ENCODE data around the gene IL2. TPM values are rescaled to one million over a fixed set of nuclear protein-coding genes. Genes with fewer than 3 reads are reported as not detected.

The IL2 gene
- total RNA-seq (not detected), polyA plus RNA-seq (not detected)
- long read RNA-seq, donor 1, result 0 reads
- long read RNA-seq, donor 2, result 0 reads
- long read RNA-seq, donor 3, result 0 reads

DNA sequence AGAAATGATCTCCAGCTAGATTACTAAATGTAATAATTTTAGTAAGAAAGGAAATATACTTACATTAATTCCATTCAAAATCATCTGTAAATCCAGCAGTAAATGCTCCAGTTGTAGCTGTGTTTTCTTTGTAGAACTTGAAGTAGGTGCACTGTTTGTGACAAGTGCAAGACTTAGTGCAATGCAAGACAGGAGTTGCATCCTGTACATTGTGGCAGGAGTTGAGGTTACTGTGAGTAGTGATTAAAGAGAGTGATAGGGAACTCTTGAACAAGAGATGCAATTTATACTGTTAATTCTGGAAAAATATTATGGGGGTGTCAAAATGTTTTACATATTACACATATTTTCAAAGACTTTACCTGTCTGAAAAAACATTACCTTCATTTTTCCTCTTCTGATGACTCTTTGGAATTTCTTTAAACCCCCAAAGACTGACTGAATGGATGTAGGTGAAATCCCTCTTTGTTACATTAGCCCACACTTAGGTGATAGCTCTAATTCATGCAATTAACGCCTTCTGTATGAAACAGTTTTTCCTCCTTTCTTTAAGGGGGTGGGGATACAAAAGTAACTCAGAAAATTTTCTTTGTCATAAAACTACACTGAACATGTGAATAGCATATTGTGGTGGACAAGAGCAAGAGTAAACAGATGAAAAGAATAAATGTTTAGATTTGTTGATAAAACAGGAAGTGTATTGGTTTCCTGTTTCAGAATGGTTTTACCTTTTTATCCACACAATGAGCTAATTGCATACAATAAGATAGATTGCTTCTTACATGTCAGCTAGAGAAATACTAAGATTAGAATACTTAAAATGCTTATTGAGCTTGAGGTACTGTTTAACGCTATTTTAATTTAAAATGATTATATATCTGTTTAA is at the start of gene IL2:
Gene IL2 (minus strand): TSS at position 495 of the 886 bp plus-strand sequence. CDS start 285 bp downstream, at position 210.
- no peak within 1 kb of the TSS for H3K4me3 ChIP-seq
- H3K36me3 ChIP-seq, result no peaks in the 10 kb centered on the region
- no peak for DNase-seq
- 86 to 88% methylated on average over 2 of the region's 2 CpGs for WGBS, 2 donors
- peaks cover 0 to 7% (median 0%) of the 10 kb centered on the region in 11 donors for H3K9me3 ChIP-seq
- no peak for ATAC-seq
- H3K27ac ChIP-seq, result no peak within 1 kb of the TSS
- peaks cover 0 to 6% (median 0%) of the 10 kb centered on the region in 9 donors for H3K4me1 ChIP-seq
- TF ChIP-seq, protein P1, sequence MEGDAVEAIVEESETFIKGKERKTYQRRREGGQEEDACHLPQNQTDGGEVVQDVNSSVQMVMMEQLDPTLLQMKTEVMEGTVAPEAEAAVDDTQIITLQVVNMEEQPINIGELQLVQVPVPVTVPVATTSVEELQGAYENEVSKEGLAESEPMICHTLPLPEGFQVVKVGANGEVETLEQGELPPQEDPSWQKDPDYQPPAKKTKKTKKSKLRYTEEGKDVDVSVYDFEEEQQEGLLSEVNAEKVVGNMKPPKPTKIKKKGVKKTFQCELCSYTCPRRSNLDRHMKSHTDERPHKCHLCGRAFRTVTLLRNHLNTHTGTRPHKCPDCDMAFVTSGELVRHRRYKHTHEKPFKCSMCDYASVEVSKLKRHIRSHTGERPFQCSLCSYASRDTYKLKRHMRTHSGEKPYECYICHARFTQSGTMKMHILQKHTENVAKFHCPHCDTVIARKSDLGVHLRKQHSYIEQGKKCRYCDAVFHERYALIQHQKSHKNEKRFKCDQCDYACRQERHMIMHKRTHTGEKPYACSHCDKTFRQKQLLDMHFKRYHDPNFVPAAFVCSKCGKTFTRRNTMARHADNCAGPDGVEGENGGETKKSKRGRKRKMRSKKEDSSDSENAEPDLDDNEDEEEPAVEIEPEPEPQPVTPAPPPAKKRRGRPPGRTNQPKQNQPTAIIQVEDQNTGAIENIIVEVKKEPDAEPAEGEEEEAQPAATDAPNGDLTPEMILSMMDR (IDR thresholded peaks at IDR 0.05), result no peak
- H3K27me3 ChIP-seq, result no peaks in the 10 kb centered on the region
- intact Hi-C loops (cut with DNase I), result no loop called here

DNA sequence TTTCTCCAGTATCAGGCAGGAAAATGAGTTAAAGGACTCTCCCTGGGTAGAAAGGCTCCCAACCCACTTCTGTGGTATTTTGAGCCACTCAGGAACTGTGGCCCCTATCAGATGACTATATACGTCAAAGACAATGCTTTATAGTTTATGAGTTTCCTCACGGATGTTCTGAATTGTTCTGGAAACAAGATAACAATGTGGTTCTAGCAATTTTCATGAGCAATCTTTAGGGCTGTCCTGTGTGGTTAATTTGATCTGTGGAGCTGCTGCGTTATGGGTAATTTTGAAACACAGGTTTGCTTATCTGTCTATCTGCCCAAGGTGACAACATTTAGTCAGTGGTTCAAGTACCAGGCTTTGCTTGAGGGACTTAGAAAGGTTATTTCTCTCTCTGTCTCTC is 46.7 kb upstream of the IL2 start:
- Histone ChIP-seq H3K27me3 (peaks cover 0 to 4% (median 0%) of the 10 kb centered on the region in 7 donors), H3K36me3 (no peaks in the 10 kb centered on the region), H3K9me3 (no peaks in the 10 kb centered on the region), H3K4me1 (peaks cover 0 to 4% (median 0%) of the 10 kb centered on the region in 9 donors), H3K4me3 (no peak overlapping the region), H3K27ac (no peak overlapping the region)
- ATAC-seq (no peak), DNase-seq (no peak)
- 44 to 58% methylated on average over 3 of the region's 3 CpGs for WGBS, 2 donors
- TF ChIP-seq, protein P1 (IDR thresholded peaks at IDR 0.05), result no peak
- intact Hi-C loops (cut with DNase I), result no loop called here

GRCh38 chr4:122500852-122501501 is 44.5 kb upstream of the IL2 start:
- peaks cover 0 to 4% (median 0%) of the 10 kb centered on the region in 9 donors for H3K4me1 ChIP-seq
- H3K9me3 ChIP-seq, result no peaks in the 10 kb centered on the region
- ATAC-seq (no peak), DNase-seq (no peak)
- H3K4me3 ChIP-seq, result no peak overlapping the region
- intact Hi-C loops (cut with DNase I), result no loop called here
- WGBS, 2 donors, result 7 to 13% methylated on average over 4 of the region's 4 CpGs
- no peak overlapping the region for H3K27ac ChIP-seq
- peaks cover 0 to 4% (median 0%) of the 10 kb centered on the region in 7 donors for H3K27me3 ChIP-seq
- TF ChIP-seq, protein P1 (IDR thresholded peaks at IDR 0.05), result no peak
- no peaks in the 10 kb centered on the region for H3K36me3 ChIP-seq

GRCh38 chr4:122489061-122489460 is 32.5 kb upstream of the IL2 start:
- H3K9me3 ChIP-seq, result peaks cover 2 to 61% (median 22%) of the 10 kb centered on the region in 11 donors
- H3K27me3 ChIP-seq, result no peaks in the 10 kb centered on the region
- H3K4me1 ChIP-seq, result no peaks in the 10 kb centered on the region
- intact Hi-C loops (cut with DNase I), result loop anchor here in 1 of 10 donors (5.0 kb wide), 1 partner anchor 457 kb away; no protein-coding TSS in a partner anchor
- DNase-seq (no peak), ATAC-seq (no peak)
- H3K27ac ChIP-seq, result no peak overlapping the region
- TF ChIP-seq, protein P1 (IDR thresholded peaks at IDR 0.05), result no peak
- H3K4me3 ChIP-seq, result no peak overlapping the region
- no peaks in the 10 kb centered on the region for H3K36me3 ChIP-seq

Data from heart right ventricle (tissue), 16 donors.